ENCODE measurements around the gene DAP. TPM values are rescaled to one million over a fixed set of nuclear protein-coding genes. Genes with fewer than 3 reads are reported as not detected.

DAP gene
- total and polyA plus RNA-seq, 4 donors = 49.9 to 131 (median 70.3) TPM

DNA sequence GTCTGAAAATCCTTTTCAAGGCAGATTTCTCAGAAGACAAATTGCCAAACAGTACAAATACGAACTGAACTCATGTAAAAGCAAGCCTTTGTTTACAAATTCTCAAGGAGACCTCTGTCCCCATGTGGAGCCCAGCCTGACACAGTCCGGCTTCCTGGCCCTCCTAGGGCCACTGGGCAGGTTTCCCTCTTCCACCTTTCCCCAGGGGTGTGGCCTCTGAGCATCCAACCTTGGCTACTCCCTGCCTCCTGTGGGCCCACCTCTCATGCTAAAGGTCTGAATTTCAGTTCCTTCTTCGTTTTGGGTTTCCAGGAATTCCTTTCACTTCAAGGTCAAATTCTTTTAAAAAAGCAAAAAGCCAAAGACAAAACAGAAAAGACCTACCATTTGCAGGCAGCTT, 10.1 kb downstream of the DAP start:
- Histone ChIP-seq H3K4me3 (no peak overlapping the region), H3K9me3 (ENCODE audit: control insufficient read depth in 4 of 4, insufficient read depth in 3 of 4, low read length in 3 of 4) (no peaks in the 10 kb centered on the region), H3K9ac (ENCODE audit: insufficient read depth in 1 of 2, low read length in 2 of 2) (no peak overlapping the region), H3K36me3 (ENCODE audit: control insufficient read depth in 4 of 4, insufficient read depth in 4 of 4, low read length in 4 of 4) (peaks cover 7 to 42% (median 24%) of the 10 kb centered on the region in 4 donors), H3K27ac (ENCODE audit: low read depth in 1 of 2, low read length in 1 of 2) (no peak overlapping the region), H3K27me3 (ENCODE audit: control insufficient read depth in 3 of 3, insufficient read depth in 3 of 3, low read length in 2 of 3) (no peaks in the 10 kb centered on the region), H3K4me1 (ENCODE audit: control insufficient read depth in 5 of 5, insufficient read depth in 5 of 5, low read length in 5 of 5) (peaks cover 0 to 7% (median under 1%) of the 10 kb centered on the region in 5 donors)
- WGBS, 2 donors = 70 to 76% methylated on average over 3 of the region's 3 CpGs
- DNase-seq = no peak
- TF ChIP-seq, protein P1, sequence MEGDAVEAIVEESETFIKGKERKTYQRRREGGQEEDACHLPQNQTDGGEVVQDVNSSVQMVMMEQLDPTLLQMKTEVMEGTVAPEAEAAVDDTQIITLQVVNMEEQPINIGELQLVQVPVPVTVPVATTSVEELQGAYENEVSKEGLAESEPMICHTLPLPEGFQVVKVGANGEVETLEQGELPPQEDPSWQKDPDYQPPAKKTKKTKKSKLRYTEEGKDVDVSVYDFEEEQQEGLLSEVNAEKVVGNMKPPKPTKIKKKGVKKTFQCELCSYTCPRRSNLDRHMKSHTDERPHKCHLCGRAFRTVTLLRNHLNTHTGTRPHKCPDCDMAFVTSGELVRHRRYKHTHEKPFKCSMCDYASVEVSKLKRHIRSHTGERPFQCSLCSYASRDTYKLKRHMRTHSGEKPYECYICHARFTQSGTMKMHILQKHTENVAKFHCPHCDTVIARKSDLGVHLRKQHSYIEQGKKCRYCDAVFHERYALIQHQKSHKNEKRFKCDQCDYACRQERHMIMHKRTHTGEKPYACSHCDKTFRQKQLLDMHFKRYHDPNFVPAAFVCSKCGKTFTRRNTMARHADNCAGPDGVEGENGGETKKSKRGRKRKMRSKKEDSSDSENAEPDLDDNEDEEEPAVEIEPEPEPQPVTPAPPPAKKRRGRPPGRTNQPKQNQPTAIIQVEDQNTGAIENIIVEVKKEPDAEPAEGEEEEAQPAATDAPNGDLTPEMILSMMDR (IDR thresholded peaks at IDR 0.05; ENCODE audit: control extremely low read depth, extremely low read depth) = no peak
- no peak for ATAC-seq (ENCODE audit: insufficient read depth, low FRiP score)

DNA sequence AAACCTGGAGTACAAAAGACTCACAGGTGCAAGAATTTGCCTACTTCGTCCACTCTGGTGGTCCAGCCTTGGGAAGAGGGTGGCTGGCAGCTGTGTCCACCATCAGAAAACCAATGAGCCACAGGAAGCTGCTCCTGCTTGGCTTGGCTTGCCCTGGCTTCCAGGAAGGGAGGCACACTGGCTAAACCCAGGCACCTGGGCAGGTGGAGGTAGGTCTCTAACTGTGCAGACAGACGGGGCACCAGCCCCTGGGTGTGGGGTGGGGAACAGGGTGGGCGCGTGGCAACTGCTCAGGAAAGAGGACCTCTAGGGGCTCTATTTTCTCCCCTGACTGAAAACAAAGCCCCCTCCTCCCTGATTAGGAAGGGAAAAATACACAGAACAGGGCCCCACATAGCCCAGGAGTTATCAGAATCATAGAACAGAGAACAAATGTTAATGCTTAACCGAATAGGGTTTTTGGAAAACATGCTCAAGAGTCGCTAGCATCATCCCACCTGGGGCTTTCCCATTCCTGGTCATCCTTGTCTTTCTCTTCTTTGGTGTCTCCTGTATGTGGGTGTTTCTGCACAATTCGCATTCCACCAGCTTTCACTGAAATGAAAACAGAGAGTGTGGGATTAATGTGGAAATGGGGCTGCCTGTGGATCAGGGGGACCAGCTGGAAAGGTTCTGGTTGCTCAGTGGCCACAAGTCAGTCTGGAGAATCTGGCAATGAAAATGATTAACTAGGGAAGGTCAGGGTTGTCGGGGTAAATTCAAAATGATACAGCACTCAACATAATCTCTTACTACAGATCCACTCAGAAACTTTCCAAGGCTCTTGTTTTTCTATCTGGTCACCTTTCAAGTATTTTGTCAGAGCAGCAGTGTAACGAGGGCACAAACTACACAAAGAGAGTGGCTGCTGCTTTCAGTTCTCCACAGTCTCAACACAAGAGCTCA, 13.1 kb downstream of the DAP start:
- WGBS, 2 donors = 87 to 93% methylated on average over 9 of the region's 9 CpGs
- H3K4me1 ChIP-seq (ENCODE audit: control insufficient read depth in 5 of 5, insufficient read depth in 5 of 5, low read length in 5 of 5) = peaks cover 0 to 5% (median 0%) of the 10 kb centered on the region in 5 donors
- no peak overlapping the region for H3K9ac ChIP-seq (ENCODE audit: insufficient read depth in 1 of 2, low read length in 2 of 2)
- H3K27ac ChIP-seq (ENCODE audit: low read depth in 1 of 2, low read length in 1 of 2) = no peak overlapping the region
- H3K9me3 ChIP-seq (ENCODE audit: control insufficient read depth in 4 of 4, insufficient read depth in 3 of 4, low read length in 3 of 4) = no peaks in the 10 kb centered on the region
- no peaks in the 10 kb centered on the region for H3K27me3 ChIP-seq (ENCODE audit: control insufficient read depth in 3 of 3, insufficient read depth in 3 of 3, low read length in 2 of 3)
- no peak for DNase-seq
- H3K4me3 ChIP-seq = no peak overlapping the region
- TF ChIP-seq, protein P1 (IDR thresholded peaks at IDR 0.05; ENCODE audit: control extremely low read depth, extremely low read depth) = no peak
- no peak for ATAC-seq (ENCODE audit: insufficient read depth, low FRiP score)
- peaks cover 11 to 42% (median 33%) of the 10 kb centered on the region in 4 donors for H3K36me3 ChIP-seq (ENCODE audit: control insufficient read depth in 4 of 4, insufficient read depth in 4 of 4, low read length in 4 of 4)

DNA sequence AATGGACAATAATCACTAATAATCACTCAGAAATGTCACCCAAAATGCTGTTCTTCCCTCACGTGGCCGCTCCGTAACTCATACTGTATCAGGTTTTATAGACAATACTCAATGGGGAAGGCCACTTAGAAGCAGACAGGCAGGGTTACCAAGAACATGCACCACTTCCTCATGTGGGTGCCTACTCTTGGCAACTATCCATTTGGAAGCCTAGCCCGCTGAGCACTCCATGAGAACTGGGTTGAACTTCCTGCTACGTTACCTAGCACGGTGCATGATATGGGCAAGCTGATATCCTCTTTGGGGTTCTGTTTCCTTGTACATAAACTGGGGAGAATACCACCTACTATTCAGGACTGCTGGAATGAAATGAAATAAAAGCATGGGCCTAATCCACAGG, 14.3 kb downstream of the DAP start:
- 33 to 46% methylated on average over 6 of the region's 6 CpGs for WGBS, 2 donors
- Histone ChIP-seq H3K36me3 (ENCODE audit: control insufficient read depth in 4 of 4, insufficient read depth in 4 of 4, low read length in 4 of 4) (peaks cover 7 to 42% (median 32%) of the 10 kb centered on the region in 4 donors), H3K27ac (ENCODE audit: low read depth in 1 of 2, low read length in 1 of 2) (no peak overlapping the region), H3K9ac (ENCODE audit: insufficient read depth in 1 of 2, low read length in 2 of 2) (no peak overlapping the region), H3K4me3 (no peak overlapping the region), H3K4me1 (ENCODE audit: control insufficient read depth in 5 of 5, insufficient read depth in 5 of 5, low read length in 5 of 5) (peaks cover 0 to 5% (median 0%) of the 10 kb centered on the region in 5 donors), H3K9me3 (ENCODE audit: control insufficient read depth in 4 of 4, insufficient read depth in 3 of 4, low read length in 3 of 4) (no peaks in the 10 kb centered on the region), H3K27me3 (ENCODE audit: control insufficient read depth in 3 of 3, insufficient read depth in 3 of 3, low read length in 2 of 3) (no peaks in the 10 kb centered on the region)
- DNase-seq (no peak), ATAC-seq (ENCODE audit: insufficient read depth, low FRiP score) (peak; percentile 70)
- TF ChIP-seq, protein P1 (IDR thresholded peaks at IDR 0.05; ENCODE audit: control extremely low read depth, extremely low read depth) = no peak
